Activated T-helper 1 cell treated with Interleukin-2 at 50 U/mL for 16 hours (primary cell): Measurements from ENCODE around the gene YBEY.
"Not testable (repeated sequence)": the region's sequence is repeated elsewhere in the genome, so short reads cannot be mapped to it uniquely, and the experiment has no call there.

Experiments
- DNase-seq: peaks from one replicate; pipeline ENCODE4 v3.0.0-alpha.2; 2020; ENCODE audit warnings: low read depth

YBEY gene

DNA sequence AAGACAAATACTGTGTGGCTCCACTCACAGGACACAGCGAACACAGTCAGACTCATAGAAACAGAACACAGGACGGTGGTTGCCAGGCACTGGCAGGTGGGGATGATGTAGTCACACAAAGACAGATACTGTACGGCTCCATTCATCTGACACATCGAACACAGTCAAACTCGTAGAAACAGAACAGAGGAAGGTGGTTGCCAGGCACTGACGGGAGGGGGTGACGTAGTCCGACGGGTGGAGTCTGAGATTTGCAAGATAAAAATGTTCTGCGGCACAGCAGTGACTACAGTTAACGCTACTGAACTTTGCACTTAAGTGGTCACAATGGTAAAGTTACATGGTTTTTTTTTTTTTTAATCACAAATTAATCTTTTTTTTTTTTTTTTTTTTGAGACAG is 18.8 kb downstream of the YBEY start:
- no peak for DNase-seq

DNA sequence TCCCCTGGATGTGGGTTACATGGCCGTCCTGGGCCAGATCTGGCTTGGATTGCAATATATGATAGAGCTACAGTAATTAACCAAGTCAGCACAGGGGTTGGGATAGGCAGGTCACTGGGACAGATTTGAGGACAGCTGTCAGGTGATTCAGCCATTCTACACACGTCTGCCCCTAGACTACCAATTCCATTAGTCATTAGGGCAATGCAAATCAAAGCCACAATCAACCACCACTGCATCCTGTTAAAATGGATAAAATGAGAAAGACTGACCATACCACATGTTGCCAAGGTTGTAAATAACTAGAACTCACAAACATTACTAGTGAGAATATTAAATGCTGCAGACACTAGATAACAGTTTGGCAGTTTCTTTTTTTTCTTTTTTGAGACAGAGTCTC is 21.5 kb downstream of the YBEY start:
- no peak for DNase-seq

DNA sequence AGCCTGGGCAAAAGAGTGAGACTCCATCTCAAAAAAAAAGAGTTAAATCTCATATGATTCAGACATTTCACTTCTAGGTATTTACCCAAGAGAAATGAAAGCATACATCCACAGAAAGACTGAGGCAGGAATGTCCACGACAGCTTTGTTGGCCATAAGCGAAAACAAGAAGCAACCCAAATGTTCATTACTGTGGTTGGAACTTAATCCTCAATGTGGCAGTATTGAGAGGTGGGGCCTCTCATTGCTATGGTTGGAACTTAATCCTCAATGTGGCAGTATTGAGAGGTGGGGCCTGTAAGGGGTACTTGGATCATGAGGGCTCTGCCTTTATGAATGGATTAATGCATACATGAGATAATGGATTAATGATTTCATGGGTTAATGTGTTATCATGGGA is 22.3 kb downstream of the YBEY start:
- no peak for DNase-seq

DNA sequence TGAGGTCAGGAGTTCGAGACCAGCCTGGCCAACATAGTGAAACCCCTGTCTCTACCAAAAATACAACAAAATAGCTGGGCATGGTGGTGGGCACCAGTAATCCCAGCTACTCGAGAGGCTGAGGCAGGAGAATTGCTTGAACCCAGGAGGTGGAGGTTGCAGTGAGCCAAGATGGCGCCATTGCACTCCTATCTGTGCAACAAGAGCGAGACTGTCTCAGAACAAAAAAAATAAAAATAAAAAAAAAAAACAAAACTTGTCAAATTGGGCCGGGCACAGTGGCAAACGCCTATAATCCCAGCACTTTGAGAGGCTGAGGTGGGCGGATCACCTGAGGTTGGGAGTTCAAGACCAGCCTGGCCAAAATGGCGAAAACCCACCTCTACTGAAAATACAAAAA is 24.1 kb downstream of the YBEY start:
- not testable (repeated sequence) for DNase-seq

DNA sequence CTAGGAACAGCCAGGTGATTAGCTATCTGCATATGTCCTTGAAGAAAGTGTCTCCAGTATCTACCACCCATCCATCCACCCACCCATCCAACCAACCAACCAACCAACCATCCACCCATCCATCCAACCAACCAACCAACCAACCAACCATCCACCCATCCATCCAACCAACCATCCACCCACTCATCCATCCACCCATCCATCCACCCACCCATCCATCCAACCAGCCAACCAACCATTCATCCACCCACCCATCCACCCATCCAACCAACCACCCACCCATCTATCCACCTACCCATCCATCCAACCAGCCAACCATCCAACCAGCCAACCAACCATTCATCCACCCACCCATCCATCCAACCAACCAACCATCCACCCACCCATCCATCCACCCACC is 25.4 kb downstream of the YBEY start:
- DNase-seq = no peak

DNA sequence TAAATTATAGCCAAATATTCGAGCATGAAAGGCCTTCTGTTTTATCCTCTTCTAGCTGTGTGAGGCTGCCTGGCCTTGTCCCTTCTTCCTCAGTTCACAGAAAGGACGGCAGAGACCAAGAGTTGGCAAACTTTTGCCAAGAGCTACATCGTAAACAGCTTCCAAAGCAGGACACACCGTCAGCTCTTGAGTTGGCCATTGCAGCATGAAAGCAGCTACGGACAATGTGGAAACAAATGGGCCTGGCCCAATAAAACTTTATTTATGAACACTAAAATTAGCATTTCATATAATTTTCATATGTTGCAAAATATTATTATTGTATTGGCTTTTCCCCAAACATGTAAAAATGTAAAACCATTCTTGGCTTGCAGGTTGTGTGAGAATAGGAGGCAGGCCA is 26.8 kb downstream of the YBEY start:
- DNase-seq = no peak

DNA sequence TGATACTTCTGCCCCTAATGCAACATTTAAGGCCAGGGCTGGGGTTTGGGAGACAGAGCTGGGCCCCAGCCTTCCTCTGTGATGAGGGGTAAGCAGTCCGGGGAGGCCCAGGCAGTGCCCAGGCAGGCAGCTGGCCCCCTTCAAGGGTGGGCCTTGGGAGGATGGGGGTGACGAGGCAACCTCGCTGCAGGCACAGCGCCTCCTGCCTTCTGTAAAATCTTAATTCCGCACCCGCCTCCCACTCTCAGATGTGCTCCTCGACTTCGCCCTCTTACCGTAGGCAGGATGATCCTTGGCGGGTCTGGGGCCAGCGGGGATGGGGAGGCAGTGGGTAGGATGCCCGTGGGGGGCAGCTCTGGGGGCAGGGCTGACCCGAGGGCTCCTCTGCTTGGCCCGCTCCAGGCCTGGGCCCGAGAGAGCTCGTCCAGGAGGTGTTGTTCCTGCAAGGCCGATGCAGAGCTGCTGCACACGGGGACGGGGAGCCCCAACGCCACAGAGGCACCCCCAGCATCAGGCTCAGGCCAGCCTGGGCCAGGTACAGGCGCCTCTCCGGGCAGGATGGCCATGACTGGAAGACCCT is 28.4 kb downstream of the YBEY start:
- no peak for DNase-seq

DNA sequence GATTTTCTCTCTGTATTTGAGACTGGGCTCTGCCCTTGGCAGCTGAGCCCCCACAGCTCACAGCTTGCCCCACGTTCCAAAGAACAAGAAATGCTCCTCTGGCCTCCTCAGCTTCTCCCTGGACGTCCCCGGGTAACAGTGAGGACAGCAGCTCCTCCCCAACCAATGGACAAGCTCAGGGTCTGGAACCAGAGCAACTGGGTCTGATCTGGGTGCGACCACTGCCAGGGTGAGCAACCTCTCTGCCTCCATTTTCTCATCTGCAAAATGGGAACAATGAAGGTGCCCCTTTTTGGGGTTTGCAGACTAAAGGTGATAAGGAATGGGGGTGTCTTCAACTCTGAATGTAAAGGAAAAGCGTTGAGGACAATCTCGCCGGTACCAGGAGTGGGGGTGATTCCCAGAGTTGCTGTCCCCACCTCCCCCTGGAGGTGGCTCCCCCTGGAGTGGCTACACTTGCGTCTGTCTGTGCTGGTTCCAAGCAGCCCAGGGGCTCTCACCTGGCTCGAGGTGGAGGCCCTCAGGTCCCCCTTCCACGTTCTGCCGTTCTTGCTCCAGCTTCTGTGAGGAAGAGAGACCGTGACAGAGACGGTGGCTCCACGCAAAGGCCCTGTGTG is 30.7 kb downstream of the YBEY start:
- no peak for DNase-seq

DNA sequence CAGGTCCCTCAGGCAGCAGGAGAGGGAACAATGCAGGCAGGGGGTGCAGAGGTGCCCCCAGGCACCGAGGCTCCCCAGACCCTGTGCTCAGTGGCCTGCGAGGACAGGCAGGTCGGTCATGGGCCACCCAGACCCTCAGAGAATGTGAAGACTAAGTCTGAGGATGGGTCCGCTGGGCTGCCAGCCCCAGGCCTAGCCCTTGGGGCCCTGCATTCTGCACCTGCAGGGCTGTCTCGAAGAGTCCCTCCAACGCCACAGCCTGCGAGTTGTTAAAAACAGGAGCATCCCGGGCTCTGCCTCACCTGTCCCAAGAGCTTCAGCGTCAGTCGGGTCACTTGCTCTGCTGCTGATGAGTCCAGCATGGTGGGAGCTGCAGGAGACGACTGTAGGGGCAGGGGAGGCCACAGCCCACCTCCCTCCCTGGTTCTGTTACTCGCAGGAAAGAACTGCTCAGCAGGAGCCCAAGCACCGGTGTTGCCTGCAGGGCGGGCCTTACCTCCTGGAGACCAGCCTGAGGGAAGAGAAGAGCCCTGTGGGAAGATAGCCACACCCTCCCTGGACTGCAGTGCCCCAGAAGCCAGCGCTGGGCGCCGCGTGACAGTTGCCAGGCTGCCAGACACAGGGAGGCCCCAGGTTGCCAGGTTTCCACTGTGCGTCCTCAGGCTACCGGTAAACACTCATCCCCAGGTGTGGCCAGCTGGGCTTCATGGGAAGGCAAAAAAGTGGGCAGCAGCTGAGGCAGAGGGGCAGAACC is 31.7 kb downstream of the YBEY start:
- DNase-seq = no peak

DNA sequence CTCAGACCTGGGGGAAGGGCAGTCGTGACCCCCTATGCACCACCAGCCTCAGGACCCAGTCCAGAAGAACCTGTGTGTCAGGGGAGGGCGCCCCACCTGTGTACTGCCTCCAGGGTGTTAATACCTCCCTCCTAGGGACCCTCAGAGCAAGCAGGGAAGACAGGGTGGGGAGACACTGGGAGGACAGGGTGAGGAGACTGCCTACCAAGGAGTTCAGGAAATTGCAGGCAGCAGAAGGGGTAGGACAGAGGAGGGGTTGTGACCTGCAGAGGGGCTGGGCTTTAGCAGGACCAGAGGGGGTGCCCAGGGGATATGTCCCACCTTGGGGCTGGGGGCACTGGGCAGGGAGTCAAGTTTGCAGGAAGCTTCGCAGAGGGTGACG is 32.3 kb downstream of the YBEY start:
- DNase-seq = no peak

DNA sequence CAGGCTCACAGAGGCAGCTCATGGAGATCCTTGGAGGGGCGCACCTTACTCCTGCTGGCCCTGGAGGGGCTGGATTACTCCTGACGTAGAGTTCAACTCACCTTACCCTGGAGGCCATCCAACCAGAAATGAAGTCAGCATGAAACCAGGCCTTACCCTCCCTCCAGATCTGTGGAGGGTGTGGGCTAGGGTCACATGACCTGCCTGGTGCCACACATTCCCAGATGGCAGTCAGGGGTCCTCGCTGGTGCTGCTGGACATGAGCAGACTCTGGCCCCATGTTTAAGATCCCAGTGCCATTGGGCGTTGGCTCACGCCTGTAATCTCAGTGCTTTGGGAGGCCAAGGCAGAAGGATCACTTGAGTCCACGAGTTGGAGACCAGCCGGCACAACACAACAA is 33.0 kb downstream of the YBEY start:
- DNase-seq = no peak

DNA sequence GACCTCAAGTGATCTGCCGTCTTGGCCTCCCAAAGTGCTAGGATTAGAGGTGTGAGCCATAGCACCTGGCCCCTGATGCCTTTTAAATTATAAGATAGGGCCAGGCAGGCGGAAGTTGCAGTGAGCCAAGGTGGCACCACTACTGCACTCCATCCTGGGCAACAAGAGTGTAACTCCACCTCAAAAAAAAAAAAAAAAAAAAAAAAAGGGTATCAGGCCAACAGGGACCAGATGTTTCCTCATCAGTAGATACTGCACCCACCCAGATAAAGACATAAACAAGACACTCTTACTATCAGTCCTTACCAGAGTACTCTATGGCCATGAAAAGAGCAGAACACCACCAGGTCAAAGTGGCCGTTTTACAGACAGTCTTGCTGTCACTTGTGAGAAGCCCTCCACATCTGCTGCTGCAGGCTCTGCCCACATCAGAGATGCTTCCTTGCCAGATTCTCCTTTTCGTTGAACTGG is 34.2 kb downstream of the YBEY start:
- no peak for DNase-seq

DNA sequence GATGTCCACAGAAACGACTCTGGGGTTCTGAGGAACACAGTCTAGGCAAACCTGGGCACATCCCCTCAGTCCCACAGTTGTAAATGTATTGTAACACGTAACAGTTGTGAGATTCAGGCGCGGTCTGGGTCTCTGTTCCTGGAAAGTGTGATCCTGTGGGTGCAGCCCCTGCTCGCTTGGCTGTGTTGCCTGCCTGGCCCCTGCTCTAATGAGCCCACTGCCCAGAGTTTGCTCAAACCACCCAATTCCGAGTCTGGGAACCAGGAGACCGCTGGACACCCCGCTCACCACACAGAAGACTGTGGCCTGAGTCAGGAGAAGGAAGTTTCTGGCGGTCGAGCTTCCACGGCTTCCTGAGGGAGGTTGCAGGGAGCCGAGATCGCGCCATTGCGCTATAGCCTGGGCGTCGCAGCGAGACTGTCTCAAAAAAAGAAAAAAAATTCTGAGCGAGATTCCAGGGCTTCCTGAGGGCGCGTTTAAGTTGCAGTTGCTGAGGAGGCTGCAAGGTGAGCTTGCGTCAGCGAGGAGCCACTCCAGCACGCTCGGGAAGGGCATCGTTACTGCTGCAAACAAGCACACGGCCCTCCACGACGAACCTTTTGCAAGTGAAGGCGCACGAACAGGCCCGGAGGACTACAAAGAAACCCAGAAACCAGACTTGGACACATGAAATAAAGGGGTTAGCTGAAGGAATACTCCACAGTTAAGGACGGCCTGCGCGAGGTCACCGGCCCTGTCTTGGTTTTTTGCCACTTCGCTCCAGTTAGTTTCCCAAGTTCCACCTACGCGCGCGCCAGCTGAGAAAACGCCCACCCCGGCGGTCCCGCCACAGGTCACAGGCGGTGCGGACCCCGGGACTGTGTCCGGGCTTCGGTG is 36.4 kb downstream of the YBEY start:
- no peak for DNase-seq

DNA sequence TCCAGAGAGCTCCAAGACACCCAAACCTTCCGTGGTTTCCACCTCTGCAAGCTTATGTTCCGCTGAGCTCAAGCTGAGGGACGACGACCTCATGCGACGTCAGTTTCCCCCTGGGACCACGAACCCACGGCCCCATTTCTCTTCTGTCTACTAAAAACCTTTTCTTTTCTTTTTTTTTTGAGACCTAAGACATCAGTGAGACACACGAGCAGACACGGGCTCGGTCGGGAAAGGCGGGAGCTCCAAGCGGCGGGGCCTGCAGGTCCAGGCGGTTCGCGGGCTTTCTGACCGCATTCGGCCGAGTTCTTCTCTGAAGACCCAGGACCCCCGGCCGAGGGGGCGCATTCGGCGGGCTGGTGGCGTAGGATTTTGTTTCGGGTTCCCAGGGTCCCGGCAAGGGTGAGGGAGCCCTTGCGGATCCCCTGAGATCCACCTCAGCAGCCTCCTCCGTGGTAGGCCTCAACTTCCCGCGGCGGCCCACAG is 37.1 kb downstream of the YBEY start:
- DNase-seq = peak; percentile 3

DNA sequence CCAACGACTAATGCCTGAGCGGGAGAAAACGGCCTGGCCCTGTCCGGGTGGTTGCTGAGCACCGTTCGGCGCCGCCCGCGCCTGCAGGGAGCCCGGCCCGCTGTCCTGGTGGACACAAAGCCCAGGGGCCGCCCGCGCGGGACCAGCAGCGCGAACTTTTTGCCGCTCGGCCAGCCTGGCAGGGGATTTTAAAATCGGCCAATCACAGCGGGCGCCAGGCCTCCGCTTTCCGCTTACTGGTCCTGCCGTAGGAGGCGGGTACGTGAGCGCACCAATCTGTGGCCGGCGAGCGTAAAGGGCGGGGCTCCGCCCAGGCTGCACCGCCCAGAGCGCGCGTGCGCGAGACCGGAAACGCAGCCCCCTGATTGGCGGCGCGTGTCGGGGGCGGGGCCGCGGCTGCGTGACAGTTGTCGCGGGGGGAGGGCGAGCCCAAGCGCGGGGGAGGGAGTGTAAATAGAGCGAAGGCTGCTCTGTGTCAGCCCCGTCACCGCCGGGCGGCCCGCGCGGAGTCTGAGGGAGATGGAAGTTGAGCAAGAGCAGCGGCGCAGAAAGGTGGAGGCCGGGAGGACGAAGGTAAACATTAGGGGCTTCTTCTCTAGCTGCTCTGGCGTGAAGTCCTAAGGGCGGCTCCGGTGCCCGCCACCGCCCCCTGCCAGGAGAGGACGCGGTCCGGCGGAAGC is 37.7 kb downstream of the YBEY start, which contains the start of the genes C21orf58 and PCNT:
TSS of gene C21orf58 (minus strand) at position 161 of the 680 bp plus-strand sequence. CDS start 1,132 bp downstream, outside the sequence.
TSS of gene PCNT (plus strand) at position 447 of the 680 bp plus-strand sequence. CDS start at position 520, 73 bp downstream.
- peak; percentile 98 for DNase-seq

DNA sequence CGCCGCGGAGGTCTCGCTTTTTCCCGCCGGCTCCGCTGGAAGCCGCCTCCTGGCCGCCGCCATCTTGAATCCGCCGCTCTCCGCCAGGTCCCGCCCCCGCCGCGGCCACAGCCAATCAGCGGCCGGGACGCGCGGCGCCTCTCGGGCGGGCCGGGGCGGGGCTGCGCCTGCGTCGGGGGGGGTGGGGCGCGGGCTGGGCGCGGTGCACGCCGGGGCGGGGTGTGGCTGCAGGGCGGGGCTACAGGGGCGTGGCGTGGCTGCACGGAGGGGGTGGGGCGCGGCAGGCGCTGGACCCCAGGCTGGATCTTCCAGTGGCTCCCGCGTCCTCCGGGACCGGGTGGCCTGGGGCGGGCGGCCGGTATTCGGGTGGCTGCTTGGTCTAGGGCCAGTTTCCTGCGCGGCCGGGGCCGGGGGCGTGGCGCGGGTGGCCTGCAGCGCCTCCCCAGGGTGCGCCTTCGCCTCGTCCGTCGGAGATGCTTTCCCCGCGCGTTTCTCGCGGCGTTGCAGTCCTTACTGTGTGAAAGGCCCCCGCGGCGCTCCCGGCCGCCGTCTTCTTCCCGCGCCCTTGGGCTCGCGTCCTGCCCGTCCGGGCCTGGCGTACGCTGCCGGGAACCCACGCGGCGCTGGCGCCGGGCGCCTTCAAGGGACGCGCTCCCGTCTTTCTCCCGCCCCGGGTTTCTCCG is 38.4 kb downstream of the YBEY start:
- DNase-seq = peak; percentile 83

DNA sequence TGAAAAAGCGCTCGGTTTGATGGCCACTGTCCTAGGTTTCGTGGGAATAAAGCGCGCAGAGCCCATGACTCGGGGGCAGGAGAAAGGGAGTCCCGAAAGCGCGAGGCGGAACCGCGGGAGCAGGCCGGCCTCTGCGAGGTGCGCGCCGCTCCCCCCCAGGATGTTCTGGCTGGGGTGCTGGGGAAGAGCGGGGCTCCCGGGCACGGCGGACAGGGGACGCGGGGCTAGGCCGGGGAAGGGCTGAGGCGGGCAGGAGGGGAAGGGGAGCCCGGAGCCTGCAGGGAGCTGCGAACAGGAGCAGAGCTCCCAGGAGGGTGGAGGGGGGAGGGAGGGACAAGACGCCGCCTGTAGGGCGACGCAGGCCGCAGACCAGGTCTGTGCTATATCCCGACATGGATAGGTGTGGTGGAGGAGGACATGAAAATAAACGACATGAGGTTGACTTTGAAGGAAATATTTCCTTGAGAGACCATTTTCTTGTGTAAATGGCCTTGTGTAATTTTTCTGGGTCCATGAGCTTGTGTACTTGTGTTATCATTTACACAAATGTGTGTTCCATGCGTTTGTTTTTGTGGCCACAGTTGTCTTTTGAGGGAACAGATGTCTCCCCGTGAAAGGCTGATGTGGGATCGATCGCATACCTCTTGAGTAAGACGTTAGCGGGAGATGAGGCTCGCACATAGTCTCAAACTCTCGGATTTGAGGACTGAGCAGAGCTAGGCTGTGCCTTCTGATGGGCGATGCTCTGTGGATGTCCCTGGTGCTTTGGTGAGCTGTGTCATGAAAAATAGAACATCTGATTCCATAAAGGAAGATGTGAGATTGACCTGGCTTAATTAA is 39.2 kb downstream of the YBEY start:
- peak; percentile 12 for DNase-seq

DNA sequence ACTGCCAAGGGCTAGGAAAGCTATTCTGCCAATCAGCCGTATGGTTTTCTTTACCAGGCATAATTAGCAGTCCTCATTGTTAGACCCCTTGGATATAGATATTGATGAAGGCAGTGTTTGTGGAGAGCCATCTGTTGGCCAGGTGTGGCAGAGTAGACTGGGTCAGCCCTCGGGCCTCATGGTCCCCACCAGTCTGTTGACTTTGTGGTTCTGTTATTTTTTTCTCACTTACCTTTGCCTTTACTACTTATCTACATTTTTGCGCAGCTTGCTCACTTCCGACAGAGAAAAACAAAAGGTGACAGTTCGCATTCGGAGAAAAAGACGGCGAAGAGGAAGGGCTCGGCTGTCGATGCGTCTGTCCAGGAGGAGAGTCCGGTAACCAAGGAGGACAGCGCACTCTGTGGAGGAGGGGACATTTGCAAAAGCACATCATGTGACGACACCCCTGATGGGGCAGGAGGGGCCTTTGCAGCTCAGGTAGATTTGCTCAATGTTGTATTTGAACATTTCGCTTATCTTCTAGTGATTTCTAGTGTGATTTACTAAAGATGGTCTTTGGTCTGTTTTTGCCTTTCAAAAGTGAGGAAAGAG is 40.1 kb downstream of the YBEY start:
- DNase-seq = no peak

DNA sequence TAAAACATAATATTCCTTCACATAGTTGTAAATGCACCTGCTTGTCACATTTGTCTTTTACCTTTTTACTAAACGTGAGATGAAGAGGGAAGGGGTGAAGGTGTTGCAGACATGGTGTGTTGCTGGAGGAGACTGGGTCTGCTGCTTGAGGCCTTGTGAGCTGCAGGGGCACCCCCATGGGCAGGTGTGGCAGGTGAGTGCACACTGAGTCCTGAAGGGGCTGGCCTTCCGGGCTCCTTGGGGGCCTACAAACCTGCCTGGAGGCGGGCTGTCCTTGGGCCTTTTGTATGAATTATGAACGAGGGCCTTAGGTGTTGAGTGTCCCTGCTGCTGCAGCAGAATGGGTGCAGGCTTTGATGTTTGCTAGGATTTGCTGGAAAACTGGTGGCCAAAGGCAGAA is 41.6 kb downstream of the YBEY start:
- DNase-seq = no peak

DNA sequence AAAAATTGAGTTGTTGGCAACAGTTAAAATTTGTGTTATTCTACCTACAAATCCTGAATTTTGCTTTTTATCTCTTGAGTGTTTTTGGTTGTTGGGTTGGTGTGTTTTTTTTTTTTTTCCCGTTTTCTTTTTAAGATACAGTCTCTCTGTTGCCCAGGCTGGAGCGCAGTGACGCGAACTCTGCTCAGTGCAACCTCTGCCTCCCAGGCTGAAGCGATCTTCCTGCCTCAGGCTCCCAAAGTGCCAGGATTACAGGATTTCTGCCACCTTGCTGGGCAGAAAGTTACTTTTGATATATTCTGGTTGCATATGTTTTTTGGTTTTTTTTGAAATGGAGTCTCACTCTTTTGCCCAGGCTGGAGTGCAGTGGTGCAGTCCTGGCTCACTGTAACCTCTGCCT is 42.0 kb downstream of the YBEY start:
- no peak for DNase-seq
